CD4-positive, CD25-positive, alpha-beta regulatory T cell (primary cell): ENCODE measurements around the gene CDK3. TPM values are rescaled to one million over a fixed set of nuclear protein-coding genes. Genes with fewer than 3 reads are reported as not detected.

Source experiments
- ATAC-seq, 2 donors: fragments of 150-1000 bp; cut with Tn5 transposase; one replicate each; pipeline ENCODE4 v1.10.0; 2021; ENCODE audit warnings: low read depth in 2 of 2, moderate number of reproducible peaks in 2 of 2, moderate library complexity in 1 of 2
- DNase-seq, 3 donors: peaks; one replicate each; pipeline versions ENCODE4 v3.0.0 to v3.0.0-alpha.2; 2012 to 2022; ENCODE audit warnings: mixed read lengths in 1 of 3
- H3K27ac ChIP-seq: one replicate; pipeline ENCODE4 v1.7.0; 2013; ENCODE audit warnings: mild to moderate bottlenecking, low read length; ENCODE audit not compliant: insufficient read depth, poor library complexity, severe bottlenecking
- H3K27me3 ChIP-seq: one replicate; pipeline ENCODE4 v1.7.0; 2013; ENCODE audit warnings: low read length; ENCODE audit not compliant: control insufficient read depth, insufficient read depth
- H3K36me3 ChIP-seq: one replicate; pipeline ENCODE4 v1.7.0; 2013; ENCODE audit warnings: mild to moderate bottlenecking, low read length, moderate library complexity; ENCODE audit not compliant: control insufficient read depth, insufficient read depth
- H3K4me1 ChIP-seq: 2 replicates; pipeline ENCODE4 v1.7.0; 2013; ENCODE audit warnings: mild to moderate bottlenecking, low read length; ENCODE audit not compliant: insufficient read depth, control insufficient read depth, poor library complexity, severe bottlenecking
- H3K4me3 ChIP-seq: one replicate; pipeline ENCODE4 v1.7.0; 2013; ENCODE audit warnings: low read depth, mild to moderate bottlenecking, low read length, moderate library complexity
- H3K9me3 ChIP-seq, 2 experiments: 1 replicate in 1 of 2; 2 replicates in 1 of 2; pipeline ENCODE4 v1.7.0; 2013; ENCODE audit warnings: low read length in 2 of 2, mild to moderate bottlenecking in 1 of 2, moderate library complexity in 1 of 2; ENCODE audit not compliant: control insufficient read depth in 2 of 2
- H3K27ac Mint-ChIP-seq, 3 donors: one replicate each; pipeline ENCODE4 v1.8.0; 2020 to 2022; ENCODE audit warnings: mild to moderate bottlenecking in 3 of 3, mixed read lengths in 3 of 3, moderate library complexity in 2 of 3
- H3K27me3 Mint-ChIP-seq: one replicate; pipeline ENCODE4 v1.8.0; 2022; ENCODE audit warnings: mild to moderate bottlenecking, mixed read lengths
- H3K36me3 Mint-ChIP-seq: one replicate; pipeline ENCODE4 v1.8.0; 2020; ENCODE audit warnings: mixed read lengths
- H3K4me1 Mint-ChIP-seq, 4 donors: one replicate each; pipeline ENCODE4 v1.8.0; 2020 to 2022; ENCODE audit warnings: mixed read lengths in 4 of 4, mild to moderate bottlenecking in 1 of 4
- H3K4me3 Mint-ChIP-seq, 4 donors: one replicate each; pipeline ENCODE4 v1.8.0; 2020 to 2022; ENCODE audit warnings: mild to moderate bottlenecking in 4 of 4, mixed read lengths in 4 of 4, moderate library complexity in 3 of 4
- H3K9me3 Mint-ChIP-seq, 7 donors: one replicate each; pipeline ENCODE4 v1.8.0; 2020 to 2022; ENCODE audit warnings: mixed read lengths in 7 of 7, mild to moderate bottlenecking in 3 of 7, moderate library complexity in 2 of 7
- polyA plus RNA-seq, 4 donors: library from polyadenylated mRNA; unstranded; fragments of 300-500 nt; fragmentation: Illumina TruSeq; gene quantifications; one replicate each; pipeline ENCODE4 v1.2.3, GENCODE V29; 2021
- total RNA-seq: library from RNA; stranded (reverse); gene quantifications from one replicate; pipeline ENCODE4 v1.2.3, GENCODE V29; 2022

Gene CDK3
- total and polyA plus RNA-seq, 5 donors from 2014 or later: 0.17 to 11.6 (median 0.79) TPM

- H3K36me3 Mint-ChIP-seq: peaks cover 8% of the 10 kb centered on the region
- peaks cover 0 to 1% (median 0%) of the 10 kb centered on the region in 7 donors for H3K9me3 Mint-ChIP-seq
- Histone ChIP-seq H3K36me3 (peaks cover 5% of the 10 kb centered on the region), H3K27ac (peak overlapping the region; percentile 51), H3K27me3 (no peaks in the 10 kb centered on the region), H3K9me3 (no peaks in the 10 kb centered on the region), H3K4me1 (peaks cover 11% of the 10 kb centered on the region), H3K4me3 (no peak overlapping the region)
- H3K4me3 Mint-ChIP-seq: peak overlapping the region; percentile 3 to 68 (median 64)
- peak overlapping the region; percentile 89 to 99 (median 90) for H3K27ac Mint-ChIP-seq
- no peaks in the 10 kb centered on the region for H3K27me3 Mint-ChIP-seq
- ATAC-seq: peak; percentile 41 to 59
- peak in 1 of 3 donors; percentile 45 for DNase-seq
- H3K4me1 Mint-ChIP-seq: peaks cover 0 to 22% (median 14%) of the 10 kb centered on the region in 4 donors
These were observed 3.7 kb upstream of the CDK3 start for GRCh38 chr17:75996665-75997590.

- peaks cover 0 to 25% (median 14%) of the 10 kb centered on the region in 4 donors for H3K4me1 Mint-ChIP-seq
- no peaks in the 10 kb centered on the region for H3K27me3 Mint-ChIP-seq
- H3K4me3 Mint-ChIP-seq: peak overlapping the region in 1 of 4 donors; percentile 59
- H3K27ac Mint-ChIP-seq: peak overlapping the region in 1 of 3 donors; percentile 89
- Histone ChIP-seq H3K4me1 (peaks cover 11% of the 10 kb centered on the region), H3K36me3 (peaks cover 2% of the 10 kb centered on the region), H3K27me3 (no peaks in the 10 kb centered on the region), H3K27ac (no peak overlapping the region), H3K4me3 (no peak overlapping the region), H3K9me3 (no peaks in the 10 kb centered on the region)
- H3K36me3 Mint-ChIP-seq: peaks cover 8% of the 10 kb centered on the region
- H3K9me3 Mint-ChIP-seq: peaks cover 0 to 1% (median 0%) of the 10 kb centered on the region in 7 donors
- DNase-seq: no peak
- no peak for ATAC-seq
These were observed 2.3 kb upstream of the CDK3 start for GRCh38 chr17:75998327-75998795.

- Histone ChIP-seq H3K27me3 (no peaks in the 10 kb centered on the region), H3K9me3 (no peaks in the 10 kb centered on the region), H3K27ac (no peak overlapping the region), H3K36me3 (no peaks in the 10 kb centered on the region), H3K4me3 (no peak overlapping the region), H3K4me1 (peaks cover 11% of the 10 kb centered on the region)
- Mint-ChIP-seq H3K27me3 (no peaks in the 10 kb centered on the region), H3K9me3 (no peaks in the 10 kb centered on the region), H3K4me3 (no peak overlapping the region), H3K27ac (no peak overlapping the region), H3K36me3 (peaks cover 9% of the 10 kb centered on the region), H3K4me1 (peaks cover 0 to 28% (median 14%) of the 10 kb centered on the region in 4 donors)
- DNase-seq (peak; percentile 37 to 65 (median 49)), ATAC-seq (peak; percentile 43 to 54)
These were observed 470 bp upstream of the CDK3 start for GRCh38 chr17:76000016-76000754.

GRCh38 chr17:76002100-76002499, 1.4 kb downstream of the CDK3 start:
- Histone ChIP-seq H3K4me3 (no peak overlapping the region), H3K27ac (no peak overlapping the region), H3K27me3 (no peaks in the 10 kb centered on the region), H3K9me3 (no peaks in the 10 kb centered on the region), H3K4me1 (peaks cover 4% of the 10 kb centered on the region), H3K36me3 (no peaks in the 10 kb centered on the region)
- ATAC-seq: no peak
- Mint-ChIP-seq H3K9me3 (no peaks in the 10 kb centered on the region), H3K27ac (peak overlapping the region in 1 of 3 donors; percentile 7), H3K27me3 (no peaks in the 10 kb centered on the region), H3K4me3 (no peak overlapping the region), H3K36me3 (peaks cover 12% of the 10 kb centered on the region), H3K4me1 (peaks cover 5 to 19% (median 11%) of the 10 kb centered on the region in 4 donors)
- DNase-seq: no peak

GRCh38 chr17:76003915-76004314, 3.3 kb downstream of the CDK3 start:
- Mint-ChIP-seq H3K4me3 (no peak overlapping the region), H3K4me1 (peaks cover 0 to 7% (median 5%) of the 10 kb centered on the region in 4 donors), H3K27me3 (no peaks in the 10 kb centered on the region), H3K27ac (no peak overlapping the region), H3K36me3 (peaks cover 7% of the 10 kb centered on the region), H3K9me3 (no peaks in the 10 kb centered on the region)
- no peak for ATAC-seq
- Histone ChIP-seq H3K4me3 (no peak overlapping the region), H3K27me3 (no peaks in the 10 kb centered on the region), H3K36me3 (no peaks in the 10 kb centered on the region), H3K27ac (no peak overlapping the region), H3K9me3 (no peaks in the 10 kb centered on the region), H3K4me1 (no peaks in the 10 kb centered on the region)
- DNase-seq: no peak

- H3K4me1 Mint-ChIP-seq: peaks cover 0 to 7% (median 5%) of the 10 kb centered on the region in 4 donors
- H3K27ac Mint-ChIP-seq: no peak overlapping the region
- no peaks in the 10 kb centered on the region for H3K9me3 ChIP-seq
- ATAC-seq (no peak), DNase-seq (no peak)
- H3K9me3 Mint-ChIP-seq: no peaks in the 10 kb centered on the region
- no peaks in the 10 kb centered on the region for H3K4me1 ChIP-seq
- no peak overlapping the region for H3K4me3 ChIP-seq
- H3K4me3 Mint-ChIP-seq: no peak overlapping the region
- H3K27me3 ChIP-seq: no peaks in the 10 kb centered on the region
- no peaks in the 10 kb centered on the region for H3K36me3 ChIP-seq
- peaks cover 7% of the 10 kb centered on the region for H3K36me3 Mint-ChIP-seq
- no peaks in the 10 kb centered on the region for H3K27me3 Mint-ChIP-seq
- no peak overlapping the region for H3K27ac ChIP-seq
These were observed 4.2 kb downstream of the CDK3 start for GRCh38 chr17:76004750-76005262.

GRCh38 chr17:76005263-76006149, 4.9 kb downstream of the CDK3 start:
- Histone ChIP-seq H3K4me3 (no peak overlapping the region), H3K36me3 (no peaks in the 10 kb centered on the region), H3K9me3 (no peaks in the 10 kb centered on the region), H3K27ac (no peak overlapping the region), H3K4me1 (no peaks in the 10 kb centered on the region), H3K27me3 (no peaks in the 10 kb centered on the region)
- no peak overlapping the region for H3K4me3 Mint-ChIP-seq
- ATAC-seq (peak; percentile 40 to 52), DNase-seq (peak; percentile 65 to 76 (median 72))
- peak overlapping the region in 1 of 3 donors; percentile 83 for H3K27ac Mint-ChIP-seq
- no peaks in the 10 kb centered on the region for H3K27me3 Mint-ChIP-seq
- H3K36me3 Mint-ChIP-seq: peaks cover 7% of the 10 kb centered on the region
- H3K4me1 Mint-ChIP-seq: peaks cover 0 to 7% (median 5%) of the 10 kb centered on the region in 4 donors
- H3K9me3 Mint-ChIP-seq: no peaks in the 10 kb centered on the region
